ENCODE measurements around the gene ANO10. TPM values are rescaled to one million over a fixed set of nuclear protein-coding genes. Genes with fewer than 3 reads are reported as not detected.
"Not testable (repeated sequence)": the region's sequence is repeated elsewhere in the genome, so short reads cannot be mapped to it uniquely, and the experiment has no call there.

The ANO10 gene
- total and polyA plus RNA-seq, 4 donors, result 33.7 to 44.2 (median 38.3) TPM

DNA sequence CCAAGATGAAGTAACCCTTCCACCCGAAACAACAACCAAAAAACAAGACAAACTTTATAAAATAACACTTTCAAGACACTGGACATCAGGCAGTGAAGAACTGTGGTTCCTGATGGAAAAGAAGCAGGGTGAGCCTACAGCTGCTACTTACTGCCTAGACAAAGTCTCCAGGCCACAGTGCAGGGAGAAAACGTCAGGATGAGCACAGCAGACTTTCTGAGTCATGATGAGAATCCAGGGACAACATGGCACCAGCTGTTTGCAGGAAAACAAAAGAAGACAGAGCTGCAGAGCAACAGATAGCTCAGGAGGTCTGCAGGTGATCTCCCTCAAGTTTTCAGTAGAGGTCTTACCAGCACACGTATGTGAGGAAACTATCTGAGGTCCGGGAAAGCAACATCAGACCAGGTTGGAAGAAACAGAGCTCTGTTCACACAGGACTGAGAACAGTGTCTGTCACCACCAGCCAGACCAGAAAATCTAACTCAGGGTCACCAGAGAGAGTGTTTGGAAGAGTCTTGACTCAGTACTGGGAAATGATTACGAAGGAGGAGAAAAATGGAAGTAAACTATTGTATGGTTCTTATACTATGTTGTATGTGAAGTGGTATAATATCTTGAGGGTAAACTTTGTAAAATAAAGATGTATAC lies 108.9 kb downstream of the ANO10 start:
- no peak overlapping the region for H3K4me3 ChIP-seq (ENCODE audit: low read depth, low read length)
- no peak for DNase-seq (ENCODE audit: low read depth in 4 of 6, low spot score in 6 of 6)
- no peaks in the 10 kb centered on the region for H3K9me3 ChIP-seq (ENCODE audit: control insufficient read depth, insufficient read depth, low read length)
- 83% methylated on average over 4 of the region's 5 CpGs for WGBS (ENCODE audit: insufficient coverage)
- no peaks in the 10 kb centered on the region for H3K36me3 ChIP-seq (ENCODE audit: control insufficient read depth, insufficient read depth, low read length)
- no peaks in the 10 kb centered on the region for H3K4me1 ChIP-seq (ENCODE audit: control insufficient read depth, insufficient read depth, low read length)
- no peak overlapping the region for H3K27ac ChIP-seq (ENCODE audit: low read depth, low read length)
- no peaks in the 10 kb centered on the region for H3K27me3 ChIP-seq (ENCODE audit: control insufficient read depth, insufficient read depth, low read length)

DNA sequence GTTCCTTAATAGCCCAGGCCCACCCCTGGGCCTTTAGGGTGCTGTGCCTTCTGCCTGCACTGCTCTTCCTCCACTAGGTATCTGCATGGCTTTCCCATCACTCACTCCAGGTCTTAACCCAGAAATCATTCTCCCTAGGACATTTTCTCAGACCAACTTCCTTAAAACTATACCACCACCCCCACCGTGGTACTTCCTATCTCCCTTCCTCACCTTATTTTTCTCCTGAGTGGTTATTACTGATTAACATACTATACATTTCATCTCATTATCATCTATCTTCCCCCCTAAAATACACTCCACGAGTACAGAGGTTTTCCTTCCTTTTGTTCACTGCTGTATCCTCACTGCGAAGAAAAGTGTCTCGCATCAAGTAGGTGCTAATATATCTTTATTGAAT lies 115.2 kb downstream of the ANO10 start:
- H3K4me1 ChIP-seq (ENCODE audit: control insufficient read depth, insufficient read depth, low read length), result no peaks in the 10 kb centered on the region
- H3K9me3 ChIP-seq (ENCODE audit: control insufficient read depth, insufficient read depth, low read length), result no peaks in the 10 kb centered on the region
- H3K36me3 ChIP-seq (ENCODE audit: control insufficient read depth, insufficient read depth, low read length), result no peaks in the 10 kb centered on the region
- no peak overlapping the region for H3K4me3 ChIP-seq (ENCODE audit: low read depth, low read length)
- H3K27ac ChIP-seq (ENCODE audit: low read depth, low read length), result no peak overlapping the region
- 100% methylated on average over 1 of the region's 4 CpGs for WGBS (ENCODE audit: insufficient coverage)
- DNase-seq (ENCODE audit: low read depth in 4 of 6, low spot score in 6 of 6), result no peak
- no peaks in the 10 kb centered on the region for H3K27me3 ChIP-seq (ENCODE audit: control insufficient read depth, insufficient read depth, low read length)

DNA sequence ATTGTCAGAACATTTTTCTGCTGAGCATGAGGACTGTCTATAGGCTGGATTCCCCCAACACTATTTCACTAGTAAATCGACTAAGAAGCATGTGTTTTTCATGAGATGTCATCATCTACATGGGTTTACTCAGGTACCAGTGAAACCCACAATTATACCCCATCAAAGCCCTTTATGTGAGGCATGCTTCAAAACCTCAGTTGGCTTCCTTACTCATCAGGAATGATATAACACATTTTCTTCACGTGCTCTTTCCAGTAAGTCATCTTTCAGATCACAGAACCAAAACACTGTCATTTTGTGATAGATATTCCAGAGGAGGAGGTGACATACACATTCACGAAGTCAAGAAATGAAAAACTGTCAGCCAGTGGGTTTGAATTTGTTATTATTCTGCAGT lies 116.5 kb downstream of the ANO10 start:
- H3K27ac ChIP-seq (ENCODE audit: low read depth, low read length), result no peak overlapping the region
- no peaks in the 10 kb centered on the region for H3K36me3 ChIP-seq (ENCODE audit: control insufficient read depth, insufficient read depth, low read length)
- no peaks in the 10 kb centered on the region for H3K4me1 ChIP-seq (ENCODE audit: control insufficient read depth, insufficient read depth, low read length)
- no peaks in the 10 kb centered on the region for H3K27me3 ChIP-seq (ENCODE audit: control insufficient read depth, insufficient read depth, low read length)
- no CpG with 5 or more reads among the region's 3 CpGs for WGBS (ENCODE audit: insufficient coverage)
- H3K9me3 ChIP-seq (ENCODE audit: control insufficient read depth, insufficient read depth, low read length), result no peaks in the 10 kb centered on the region
- DNase-seq (ENCODE audit: low read depth in 4 of 6, low spot score in 6 of 6), result peak in 1 of 6 donors; percentile 19
- no peak overlapping the region for H3K4me3 ChIP-seq (ENCODE audit: low read depth, low read length)

DNA sequence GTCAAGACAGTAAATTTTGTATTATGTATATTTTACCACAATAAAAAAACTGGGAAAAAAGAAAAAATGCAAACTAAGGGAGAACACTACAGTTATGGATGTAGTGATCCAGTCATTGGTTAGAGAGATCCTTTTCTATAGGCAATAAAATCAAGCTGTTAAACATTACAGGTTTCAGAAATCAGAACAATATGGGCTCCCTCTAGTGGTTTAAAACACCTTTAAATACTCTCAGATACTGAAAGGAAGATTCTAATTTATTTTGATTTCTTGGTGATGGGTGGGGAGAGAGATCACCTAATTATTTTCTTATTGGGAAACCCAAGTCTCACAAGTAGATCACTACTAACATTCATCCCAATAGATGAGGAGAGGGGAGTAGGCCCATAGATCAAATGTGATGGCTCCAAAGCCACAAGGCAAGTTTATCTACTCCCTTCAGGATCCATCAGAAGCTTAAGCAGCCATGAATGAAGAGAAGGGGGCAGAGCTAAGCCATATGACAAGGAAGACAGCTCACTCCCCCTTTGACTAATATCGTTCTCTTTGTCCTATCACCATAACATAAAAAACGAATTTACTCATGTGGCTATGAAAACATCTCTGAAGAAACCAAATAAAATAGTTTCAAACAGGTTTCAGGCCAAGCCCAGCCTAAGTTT lies 118.6 kb downstream of the ANO10 start:
- Histone ChIP-seq H3K4me1 (ENCODE audit: control insufficient read depth, insufficient read depth, low read length) (no peaks in the 10 kb centered on the region), H3K4me3 (ENCODE audit: low read depth, low read length) (no peak overlapping the region), H3K27ac (ENCODE audit: low read depth, low read length) (no peak overlapping the region), H3K36me3 (ENCODE audit: control insufficient read depth, insufficient read depth, low read length) (no peaks in the 10 kb centered on the region), H3K27me3 (ENCODE audit: control insufficient read depth, insufficient read depth, low read length) (no peaks in the 10 kb centered on the region), H3K9me3 (ENCODE audit: control insufficient read depth, insufficient read depth, low read length) (no peaks in the 10 kb centered on the region)
- no CpG with 5 or more reads among the region's 2 CpGs for WGBS (ENCODE audit: insufficient coverage)
- peak in 5 of 6 donors; percentile 11 to 85 (median 19) for DNase-seq (ENCODE audit: low read depth in 4 of 6, low spot score in 6 of 6)

DNA sequence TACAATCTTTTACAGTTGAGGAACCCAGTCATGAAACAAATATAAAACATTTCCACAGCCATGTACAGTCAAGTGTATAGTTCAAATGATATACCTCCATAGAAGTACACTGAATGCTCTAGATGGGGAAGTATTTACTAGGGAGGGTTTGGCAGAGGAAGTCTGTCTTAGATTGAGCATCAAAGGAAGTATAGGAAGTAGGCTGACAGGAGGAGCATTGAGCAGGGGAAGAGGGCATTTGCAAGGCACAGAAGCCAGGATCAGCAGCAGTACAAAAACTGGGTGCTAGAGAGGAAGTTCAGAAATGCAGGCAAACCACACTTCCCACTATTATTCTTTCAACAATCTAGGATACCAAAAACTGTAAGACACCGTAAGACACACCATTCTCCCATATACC lies 122.6 kb downstream of the ANO10 start:
- Histone ChIP-seq H3K36me3 (ENCODE audit: control insufficient read depth, insufficient read depth, low read length) (no peaks in the 10 kb centered on the region), H3K27ac (ENCODE audit: low read depth, low read length) (no peak overlapping the region), H3K4me1 (ENCODE audit: control insufficient read depth, insufficient read depth, low read length) (no peaks in the 10 kb centered on the region), H3K4me3 (ENCODE audit: low read depth, low read length) (no peak overlapping the region), H3K9me3 (ENCODE audit: control insufficient read depth, insufficient read depth, low read length) (no peaks in the 10 kb centered on the region), H3K27me3 (ENCODE audit: control insufficient read depth, insufficient read depth, low read length) (no peaks in the 10 kb centered on the region)
- no CpG with 5 or more reads among the region's 1 CpG for WGBS (ENCODE audit: insufficient coverage)
- DNase-seq (ENCODE audit: low read depth in 4 of 6, low spot score in 6 of 6), result no peak

DNA sequence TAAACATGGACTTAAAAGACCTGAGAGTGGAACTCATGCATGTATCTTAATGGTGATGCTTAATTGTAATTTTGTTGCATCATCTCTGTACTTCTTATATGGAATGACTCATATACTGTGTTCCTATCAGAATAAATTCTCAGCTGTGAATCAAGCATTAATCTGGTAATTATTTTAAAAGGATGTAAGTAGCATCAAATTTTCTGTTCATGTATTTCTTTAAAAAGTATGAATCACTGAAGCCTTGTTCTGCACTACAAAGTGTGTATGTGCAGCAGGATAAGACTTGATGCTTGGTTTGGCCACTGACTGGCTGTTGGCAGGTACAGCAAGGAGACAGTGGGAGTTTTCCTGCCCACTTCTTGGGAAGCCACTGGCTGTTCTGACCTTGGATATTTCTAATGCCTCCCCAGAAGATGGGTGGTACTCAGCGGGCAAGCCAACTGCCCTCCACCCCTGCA lies 123.9 kb downstream of the ANO10 start:
- H3K9me3 ChIP-seq (ENCODE audit: control insufficient read depth, insufficient read depth, low read length), result no peaks in the 10 kb centered on the region
- no peaks in the 10 kb centered on the region for H3K4me1 ChIP-seq (ENCODE audit: control insufficient read depth, insufficient read depth, low read length)
- DNase-seq (ENCODE audit: low read depth in 4 of 6, low spot score in 6 of 6), result no peak
- H3K27me3 ChIP-seq (ENCODE audit: control insufficient read depth, insufficient read depth, low read length), result no peaks in the 10 kb centered on the region
- no peak overlapping the region for H3K4me3 ChIP-seq (ENCODE audit: low read depth, low read length)
- no CpG with 5 or more reads among the region's 1 CpG for WGBS (ENCODE audit: insufficient coverage)
- H3K27ac ChIP-seq (ENCODE audit: low read depth, low read length), result no peak overlapping the region
- no peaks in the 10 kb centered on the region for H3K36me3 ChIP-seq (ENCODE audit: control insufficient read depth, insufficient read depth, low read length)

DNA sequence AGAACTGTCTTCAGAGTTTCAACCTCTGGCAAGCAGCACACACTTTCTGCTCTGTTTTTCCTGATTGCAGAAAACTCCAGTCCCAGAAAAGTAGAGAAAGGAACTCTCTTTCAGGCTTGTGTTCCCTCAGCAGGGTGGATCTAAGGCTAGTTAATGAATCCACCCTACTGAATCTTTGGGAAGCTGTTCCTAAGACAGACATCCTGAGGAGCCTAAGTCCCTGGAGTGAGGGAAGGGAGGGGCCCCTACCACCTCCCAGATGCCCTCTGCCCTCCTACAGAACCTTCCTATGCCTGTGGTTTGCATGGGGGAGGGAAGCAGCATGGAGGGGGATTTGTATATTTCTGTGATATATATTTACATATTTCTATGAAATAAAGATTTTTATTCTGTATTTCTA lies 124.4 kb downstream of the ANO10 start:
- Histone ChIP-seq H3K9me3 (ENCODE audit: control insufficient read depth, insufficient read depth, low read length) (no peaks in the 10 kb centered on the region), H3K4me1 (ENCODE audit: control insufficient read depth, insufficient read depth, low read length) (no peaks in the 10 kb centered on the region), H3K4me3 (ENCODE audit: low read depth, low read length) (no peak overlapping the region), H3K27me3 (ENCODE audit: control insufficient read depth, insufficient read depth, low read length) (no peaks in the 10 kb centered on the region), H3K36me3 (ENCODE audit: control insufficient read depth, insufficient read depth, low read length) (no peaks in the 10 kb centered on the region), H3K27ac (ENCODE audit: low read depth, low read length) (no peak overlapping the region)
- DNase-seq (ENCODE audit: low read depth in 4 of 6, low spot score in 6 of 6), result no peak

DNA sequence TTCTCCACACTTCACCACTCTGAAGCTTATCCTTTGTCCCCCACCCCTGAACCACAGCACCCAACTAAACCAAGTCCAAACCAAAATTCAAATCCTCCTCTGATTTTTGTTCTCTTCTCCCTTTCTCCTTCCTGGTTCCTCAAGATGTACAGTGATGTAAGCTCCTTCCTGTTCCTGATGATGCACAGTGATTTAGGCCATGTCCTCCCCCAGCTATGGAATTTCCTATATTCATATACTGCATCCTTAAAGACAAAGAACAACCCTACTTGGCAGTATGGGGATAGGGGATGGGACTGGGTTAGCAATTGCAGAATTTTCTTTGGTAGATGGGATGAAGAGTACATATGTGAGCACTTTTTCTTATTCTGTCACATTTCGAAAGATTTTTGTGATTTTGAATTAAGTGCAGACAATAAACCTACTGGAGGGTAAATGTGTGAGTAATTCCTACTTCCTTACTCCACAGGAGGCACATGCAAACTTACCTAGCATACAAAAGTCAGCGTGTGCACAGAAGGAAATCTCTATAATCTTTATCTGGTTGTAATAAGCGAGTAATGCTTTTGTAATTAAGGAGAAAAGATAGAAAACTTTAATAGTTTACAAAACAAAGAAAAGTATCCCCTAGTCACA lies 125.0 kb downstream of the ANO10 start:
- DNase-seq (ENCODE audit: low read depth in 4 of 6, low spot score in 6 of 6), result peak in 1 of 6 donors; percentile 52
- Histone ChIP-seq H3K9me3 (ENCODE audit: control insufficient read depth, insufficient read depth, low read length) (no peaks in the 10 kb centered on the region), H3K4me1 (ENCODE audit: control insufficient read depth, insufficient read depth, low read length) (no peaks in the 10 kb centered on the region), H3K36me3 (ENCODE audit: control insufficient read depth, insufficient read depth, low read length) (no peaks in the 10 kb centered on the region), H3K4me3 (ENCODE audit: low read depth, low read length) (no peak overlapping the region), H3K27me3 (ENCODE audit: control insufficient read depth, insufficient read depth, low read length) (no peaks in the 10 kb centered on the region), H3K27ac (ENCODE audit: low read depth, low read length) (no peak overlapping the region)
- no CpG with 5 or more reads among the region's 3 CpGs for WGBS (ENCODE audit: insufficient coverage)

DNA sequence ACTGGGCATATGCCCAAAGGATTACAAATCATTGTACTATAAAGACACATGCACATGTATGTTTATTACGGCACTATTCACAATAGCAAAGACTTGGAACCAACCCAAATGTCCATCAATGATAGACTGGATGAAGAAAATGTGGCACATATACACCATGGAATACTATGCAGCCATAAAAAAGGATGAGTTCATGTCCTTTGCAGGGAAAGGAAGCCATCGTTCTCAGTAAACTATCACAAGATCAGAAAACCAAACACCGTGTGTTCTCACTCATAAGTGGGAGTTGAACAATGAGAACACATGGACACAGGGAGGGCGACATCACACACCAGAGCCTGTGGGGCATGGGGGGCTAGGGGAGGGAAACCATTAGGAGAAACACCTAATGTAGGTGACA lies 128.9 kb downstream of the ANO10 start:
- no CpG with 5 or more reads among the region's 4 CpGs for WGBS (ENCODE audit: insufficient coverage)
- not testable (repeated sequence) for H3K27ac ChIP-seq (ENCODE audit: low read depth, low read length); H3K4me3 ChIP-seq (ENCODE audit: low read depth, low read length); H3K4me1 ChIP-seq (ENCODE audit: control insufficient read depth, insufficient read depth, low read length); H3K9me3 ChIP-seq (ENCODE audit: control insufficient read depth, insufficient read depth, low read length); DNase-seq (ENCODE audit: low read depth in 4 of 6, low spot score in 6 of 6); H3K27me3 ChIP-seq (ENCODE audit: control insufficient read depth, insufficient read depth, low read length); H3K36me3 ChIP-seq (ENCODE audit: control insufficient read depth, insufficient read depth, low read length)

DNA sequence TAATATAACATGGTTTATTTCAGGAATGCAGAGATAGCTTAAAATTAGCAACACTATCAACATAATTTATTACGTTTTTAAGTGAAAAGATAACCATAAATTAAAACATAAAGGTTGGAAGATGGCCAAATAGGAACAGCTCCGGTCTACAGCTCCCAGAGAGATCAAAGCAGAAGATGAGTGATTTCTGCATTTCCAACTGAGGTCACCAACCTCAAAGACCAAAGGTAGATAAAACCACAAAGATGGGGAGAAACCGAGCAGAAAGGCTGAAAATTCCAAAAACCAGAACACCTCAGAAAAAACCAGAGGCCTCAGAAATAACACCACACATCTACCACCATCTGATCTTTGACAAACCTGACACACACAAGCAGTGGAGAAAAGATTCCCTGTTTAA lies 130.0 kb downstream of the ANO10 start:
- not testable (repeated sequence) for H3K27ac ChIP-seq (ENCODE audit: low read depth, low read length); H3K4me1 ChIP-seq (ENCODE audit: control insufficient read depth, insufficient read depth, low read length); H3K27me3 ChIP-seq (ENCODE audit: control insufficient read depth, insufficient read depth, low read length); H3K9me3 ChIP-seq (ENCODE audit: control insufficient read depth, insufficient read depth, low read length); H3K36me3 ChIP-seq (ENCODE audit: control insufficient read depth, insufficient read depth, low read length); H3K4me3 ChIP-seq (ENCODE audit: low read depth, low read length); DNase-seq (ENCODE audit: low read depth in 4 of 6, low spot score in 6 of 6)
- no CpG with 5 or more reads among the region's 3 CpGs for WGBS (ENCODE audit: insufficient coverage)

All from spinal cord (tissue), 10 donors.